Spleen (tissue), 7 donors: Measurements from ENCODE around the gene USP54.

Experiments used
- CTCF ChIP-seq, 11 experiments: fragments of 200-600 bp in 7 of 11; fragments of 450-650 bp in 4 of 11; sonication (generic) in 4 of 11; IDR thresholded peaks in 8 of 11; conservative IDR thresholded peaks in 3 of 11; 1 replicate in 7 of 11; 2 replicates in 4 of 11; pipeline versions ENCODE4 v1.4.0 to v1.8.0; 2016 to 2021; ENCODE audit warnings: antibody characterized with exemption in 11 of 11, inconsistent platforms in 4 of 11, mild to moderate bottlenecking in 1 of 11
- POLR2A ChIP-seq, 3 donors: fragments of 450-650 bp; IDR thresholded peaks; one replicate each; pipeline ENCODE4 v1.5.1; 2017; ENCODE audit warnings: antibody characterized with exemption in 3 of 3, mild to moderate bottlenecking in 1 of 3
- POLR2AphosphoS5 ChIP-seq, 3 donors: sonication (generic); formaldehyde crosslinking; IDR thresholded peaks; one replicate each; pipeline ENCODE4 v1.5.1; 2017; ENCODE audit warnings: antibody characterized with exemption in 3 of 3
- donor health status: DM: no; HTN: no; CAD: no; lungs with moderate emphysema.
- donor health status: DM: no; HTN: no; CAD: no.
- donor health status: DM: no; HTN: no; CAD: no.

GRCh38 chr10:73601486-73601921 is 10.4 kb upstream of the USP54 start:
- TF ChIP-seq CTCF (IDR thresholded peaks at IDR 0.05 in 8 of 11, conservative IDR thresholded peaks at IDR 0.05 in 3 of 11) (no peak), POLR2AphosphoS5 (IDR thresholded peaks at IDR 0.05) (no peak), POLR2A (IDR thresholded peaks at IDR 0.05) (no peak)
